Cardiac septum (tissue), 1 donor: Measurements from ENCODE around the gene THOC6. TPM values are rescaled to one million over a fixed set of nuclear protein-coding genes. Genes with fewer than 3 reads are reported as not detected.

Source experiments
- total RNA-seq: library from RNA; stranded (reverse); fragmentation: NEBNext Ultra II Directional; extraction: Animal tissue kit (Norgen Biotek cat#: 25700); gene quantifications from one replicate; pipeline ENCODE4 v1.2.1, GENCODE V29; 2021
- donor health status: DM: no; HTN: no; CAD: no.

The THOC6 gene
- total RNA-seq, 1 donor from 2014 or later: 13.9 TPM

Other genes starting within 250 kb of the THOC6 start
- 278 TPM for gene ELOB, start 246.8 kb upstream of the THOC6 start, total RNA-seq
- not detected for gene PRSS33, start 236.5 kb upstream of the THOC6 start, total RNA-seq
- gene PRSS41, start 225.6 kb upstream of the THOC6 start, total RNA-seq: not detected
- not detected for gene PRSS21, start 206.8 kb upstream of the THOC6 start, total RNA-seq
- not detected for gene ZG16B, start 193.7 kb upstream of the THOC6 start, total RNA-seq
- gene PRSS22, start 165.9 kb upstream of the THOC6 start, total RNA-seq: not detected
- 20.8 TPM for gene FLYWCH2, start 140.8 kb upstream of the THOC6 start, total RNA-seq
- 43.5 TPM for gene FLYWCH1, start 112.1 kb upstream of the THOC6 start, total RNA-seq
- not detected for gene KREMEN2, start 59.8 kb upstream of the THOC6 start, total RNA-seq
- 10.9 TPM for gene PAQR4, start 54.7 kb upstream of the THOC6 start, total RNA-seq
- 1.8 TPM for gene PKMYT1, start 43.6 kb upstream of the THOC6 start, total RNA-seq
- gene CLDN9, start 11.1 kb upstream of the THOC6 start, total RNA-seq: 2.3 TPM
- gene CLDN6, start 5.9 kb upstream of the THOC6 start, total RNA-seq: 0.16 TPM
- gene TNFRSF12A, start 3.7 kb upstream of the THOC6 start, total RNA-seq: 229 TPM
- 41.3 TPM for gene HCFC1R1, start 93 bp upstream of the THOC6 start, total RNA-seq
- not detected for gene BICDL2, start 12.9 kb downstream of the THOC6 start, total RNA-seq
- 3.0 TPM for gene MMP25, start 22.5 kb downstream of the THOC6 start, total RNA-seq
- gene IL32, start 41.6 kb downstream of the THOC6 start, total RNA-seq: 32.3 TPM
- not detected for gene ZSCAN10, start 75.3 kb downstream of the THOC6 start, total RNA-seq
- gene ZNF205, start 88.6 kb downstream of the THOC6 start, total RNA-seq: 6.5 TPM
- 7.5 TPM for gene ZNF213, start 111.0 kb downstream of the THOC6 start, total RNA-seq
- gene OR1F1, start 164.2 kb downstream of the THOC6 start, total RNA-seq: not detected
- gene ZNF200, start 211.1 kb downstream of the THOC6 start, total RNA-seq: 5.3 TPM
- gene MEFV, start 232.6 kb downstream of the THOC6 start, total RNA-seq: 1.00 TPM